HG03095 (cell line): ENCODE measurements around the gene CACNA2D4.

Source experiments
- ATAC-seq: cut with Tn5 transposase; IDR thresholded peaks from one replicate; pipeline ENCODE4 v1.9.1; 2021; ENCODE audit warnings: moderate library complexity; ENCODE audit not compliant: unreplicated experiment

The CACNA2D4 gene

DNA sequence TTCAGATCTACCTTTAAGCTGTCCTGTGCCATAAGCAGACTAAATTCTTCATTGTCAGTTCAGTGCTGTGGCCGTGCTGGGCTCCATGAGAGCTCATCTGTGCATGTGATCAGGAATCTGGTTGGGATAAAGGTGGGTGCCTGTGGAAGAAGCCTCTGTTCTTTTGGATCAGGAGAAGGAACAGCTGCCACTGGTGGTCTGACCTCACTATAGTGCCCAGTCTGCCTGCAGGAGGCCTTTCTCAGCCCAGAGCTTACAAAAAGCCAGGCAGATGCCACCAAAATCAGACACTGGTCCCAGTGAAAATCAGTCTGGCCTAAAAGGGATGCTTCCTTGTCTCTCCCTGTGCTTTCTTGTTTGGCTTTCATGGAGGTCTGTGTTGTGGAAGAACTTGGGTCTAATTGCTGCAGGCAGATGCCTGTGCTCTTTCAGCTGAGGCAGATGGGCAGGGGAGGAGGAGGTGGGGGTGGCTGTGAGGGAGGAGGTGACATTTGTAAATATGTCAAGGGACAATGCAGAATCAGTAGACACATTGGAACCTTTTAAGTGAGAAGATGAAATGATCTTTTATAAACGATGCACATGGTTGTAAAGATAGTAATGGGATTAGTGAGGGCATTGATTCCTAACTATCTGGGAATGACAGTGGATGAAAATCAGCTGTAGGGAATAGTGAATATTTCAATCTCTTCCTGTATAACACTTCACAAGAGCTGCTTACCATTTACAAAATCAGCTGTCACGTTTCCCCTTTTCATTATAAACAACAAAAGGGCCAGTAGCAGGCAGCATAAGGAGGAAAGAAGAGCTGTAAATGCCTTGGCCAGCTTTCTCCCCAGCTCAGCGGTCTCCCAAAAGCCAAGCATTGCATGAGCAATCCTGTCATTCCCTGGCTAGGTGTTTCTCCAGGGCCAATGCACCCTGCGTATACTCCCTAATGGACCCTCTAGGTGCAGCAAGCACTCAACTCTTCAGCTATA lies 44.6 kb downstream of the CACNA2D4 start:
- ATAC-seq = no peak

DNA sequence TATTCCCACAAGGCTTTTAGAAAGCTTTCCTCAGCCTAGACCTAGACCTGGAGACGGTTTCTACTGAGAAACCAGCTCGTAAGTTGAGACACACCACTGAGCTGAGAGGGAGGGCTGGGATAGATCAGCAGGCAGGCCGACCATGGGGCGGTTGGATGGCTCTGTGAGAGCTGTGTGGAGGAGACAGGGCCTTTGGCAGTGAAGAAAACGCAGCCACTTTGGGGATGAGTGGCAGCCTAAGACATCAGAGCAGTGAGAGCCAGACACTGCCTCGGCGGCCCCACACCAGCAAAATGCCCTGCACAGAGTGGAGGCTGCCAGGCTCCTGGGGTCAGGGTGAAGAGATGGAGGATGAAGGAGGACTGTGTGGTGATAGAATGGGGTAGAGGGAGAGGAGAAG lies 46.0 kb downstream of the CACNA2D4 start:
- no peak for ATAC-seq

DNA sequence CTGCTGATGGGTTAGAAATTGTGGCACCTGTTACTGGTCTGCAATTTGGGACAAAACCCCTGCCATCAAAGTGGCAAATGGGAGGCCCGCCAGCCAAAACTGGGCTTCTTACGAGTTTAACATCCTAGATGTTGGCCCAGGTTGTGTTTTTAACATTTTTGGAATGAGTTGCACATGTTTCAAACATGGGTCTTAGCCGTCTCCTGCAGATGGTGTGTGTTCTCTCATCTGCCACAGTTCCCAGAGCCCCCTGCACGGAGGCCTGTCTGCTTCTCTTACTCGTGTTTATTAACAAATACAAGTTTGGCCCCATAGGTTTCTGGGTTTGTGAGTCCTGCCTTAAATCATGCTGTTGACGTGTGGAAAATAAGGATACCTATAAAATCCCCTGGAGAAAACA lies 46.5 kb downstream of the CACNA2D4 start:
- no peak for ATAC-seq

DNA sequence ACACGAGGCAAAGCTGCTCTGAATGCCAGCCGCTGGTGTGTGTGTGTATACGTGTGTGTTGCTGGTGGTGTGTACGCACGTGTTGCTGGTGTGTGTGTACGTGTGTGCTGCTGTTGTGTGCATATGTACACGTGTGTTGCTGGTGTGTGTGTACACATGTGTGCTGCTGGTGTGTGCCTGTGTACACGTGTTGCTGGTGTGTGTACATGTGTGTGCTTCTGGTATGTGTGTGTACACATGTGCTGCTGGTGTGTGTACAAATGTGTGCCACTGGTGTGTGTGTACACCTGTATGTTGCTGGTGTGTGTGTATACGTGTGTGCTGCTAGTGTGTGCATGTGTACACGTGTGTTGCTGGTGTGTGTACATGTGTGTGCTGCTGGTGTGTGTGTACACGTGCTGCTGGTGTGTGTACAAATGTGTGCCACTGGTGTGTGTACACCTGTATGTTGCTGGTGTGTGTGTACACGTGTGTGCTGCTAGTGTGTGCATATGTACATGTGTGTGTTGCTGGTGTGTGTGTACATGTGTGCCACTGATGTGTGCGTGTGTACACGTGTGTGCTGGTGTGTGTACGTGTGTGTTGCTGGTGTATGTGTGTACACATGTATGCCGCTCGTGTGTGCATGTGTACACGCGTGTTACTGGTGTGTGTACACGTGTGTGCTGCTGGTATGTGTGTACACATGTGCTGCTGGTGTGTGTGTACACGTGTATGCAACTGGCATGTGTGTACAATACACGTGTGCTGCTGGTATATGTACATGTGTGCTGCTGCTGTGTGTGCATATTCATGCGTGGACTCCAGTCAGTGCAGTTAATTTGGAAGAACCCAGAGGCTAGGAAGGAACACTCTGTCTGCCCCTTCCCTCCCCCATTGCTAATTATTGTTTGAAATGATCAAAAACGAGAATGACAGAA lies 47.2 kb downstream of the CACNA2D4 start:
- ATAC-seq = no peak

DNA sequence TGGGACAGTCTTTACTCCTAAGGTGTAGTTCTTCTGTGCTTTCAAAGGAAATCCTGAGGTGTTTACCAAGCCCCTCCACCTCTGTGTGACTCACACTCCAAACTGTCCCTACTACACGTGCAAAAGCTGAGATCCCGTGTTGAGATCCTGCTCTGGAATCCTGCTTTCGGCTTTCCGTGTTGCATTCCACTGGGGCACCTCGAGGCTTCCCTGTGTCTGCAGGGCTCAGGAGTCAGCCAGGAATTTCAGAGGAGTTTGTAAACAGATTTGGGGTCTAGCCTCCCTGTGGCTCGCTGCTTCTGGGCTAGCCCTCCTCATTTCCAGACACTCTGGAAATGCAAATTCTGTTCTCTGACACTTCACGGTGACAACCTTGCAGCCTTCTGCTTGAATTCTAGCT lies 48.4 kb downstream of the CACNA2D4 start:
- no peak for ATAC-seq

DNA sequence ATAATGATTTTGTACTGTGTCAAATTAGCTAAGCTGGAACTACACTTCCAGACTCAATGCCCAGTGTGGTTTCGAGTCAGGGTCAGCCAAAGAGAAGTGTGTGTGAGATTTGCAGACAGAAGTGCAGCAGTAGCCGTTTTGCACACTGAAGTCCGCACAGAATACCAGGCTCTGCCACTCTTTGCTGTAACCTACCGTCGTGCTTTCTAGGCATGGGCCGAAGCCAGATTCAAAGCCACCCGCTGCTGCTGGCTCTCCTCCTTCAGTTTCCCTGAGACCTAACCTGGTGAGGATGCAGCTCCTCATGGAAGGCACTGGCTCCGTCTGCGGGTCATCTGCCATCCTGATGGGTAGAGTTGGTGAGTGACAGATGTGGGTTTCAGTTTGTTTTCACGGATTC lies 49.3 kb downstream of the CACNA2D4 start:
- no peak for ATAC-seq

DNA sequence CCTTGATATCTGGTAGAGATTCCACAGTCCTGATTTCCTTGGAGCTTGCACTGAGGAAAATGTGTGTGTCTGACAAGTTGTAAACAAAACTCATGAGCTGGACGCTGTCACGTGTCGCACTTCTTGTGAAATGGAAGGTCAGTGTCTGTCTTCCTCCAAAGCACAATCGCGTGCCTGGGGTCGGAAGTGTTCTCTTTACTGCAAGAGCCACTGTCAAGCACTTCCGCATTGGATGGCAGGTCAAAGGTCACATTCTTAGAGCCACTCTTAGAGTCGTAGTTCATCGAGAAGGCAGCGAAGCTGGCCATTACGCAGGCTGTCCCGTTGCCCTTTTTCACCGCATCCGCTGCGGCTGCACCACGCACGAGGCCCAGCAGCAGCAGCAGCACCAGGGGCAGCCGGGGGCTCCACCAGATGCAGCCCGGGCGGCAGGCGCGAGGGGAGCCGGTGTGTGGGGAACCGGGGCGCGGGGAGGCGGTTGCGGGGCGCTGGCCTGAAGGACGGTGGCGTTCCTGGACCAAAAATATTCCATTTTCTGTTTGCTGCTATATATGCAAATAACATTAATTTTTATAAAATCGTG lies 53.1 kb downstream of the CACNA2D4 start:
- ATAC-seq = no peak

DNA sequence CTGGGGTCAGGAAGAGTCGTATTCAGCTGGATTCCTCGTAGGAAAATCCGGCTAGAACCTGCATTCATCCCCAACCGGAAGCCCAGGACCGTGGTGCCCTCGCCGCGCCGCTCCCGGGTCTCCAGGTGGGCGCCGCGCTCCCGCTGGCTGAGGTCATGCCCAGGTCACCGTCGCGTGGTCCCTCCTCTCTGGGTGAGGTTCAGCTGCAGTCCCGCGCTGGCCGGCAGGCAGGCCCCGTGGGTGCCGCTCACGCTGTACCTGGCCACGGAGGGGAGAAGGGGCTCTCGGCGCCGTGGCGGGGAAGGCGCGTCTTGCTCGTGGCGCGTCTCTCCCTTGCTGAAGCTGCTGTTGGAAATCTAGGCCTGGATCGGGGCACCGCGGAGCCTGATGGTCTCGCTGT lies 53.6 kb downstream of the CACNA2D4 start:
- ATAC-seq = no peak

DNA sequence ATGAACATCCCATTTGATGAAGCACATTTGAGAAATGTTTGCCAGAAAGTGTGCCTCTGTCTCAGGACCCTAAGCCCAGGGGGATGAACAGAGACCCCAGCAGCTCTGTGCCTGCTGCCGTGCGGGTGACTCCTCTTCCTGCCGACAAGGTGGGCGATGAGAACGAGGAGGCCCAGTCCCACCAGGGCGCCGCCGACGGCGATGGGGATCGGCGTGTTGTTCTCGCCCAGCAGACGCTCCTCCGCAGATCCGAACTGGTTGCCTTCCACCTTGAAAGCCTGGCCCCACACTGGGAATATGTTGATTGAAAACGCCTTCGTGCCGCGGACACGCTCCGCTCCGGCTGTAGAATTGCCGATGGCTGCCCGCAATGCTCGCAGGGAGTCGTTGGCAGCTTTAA lies 54.0 kb downstream of the CACNA2D4 start:
- ATAC-seq = no peak

DNA sequence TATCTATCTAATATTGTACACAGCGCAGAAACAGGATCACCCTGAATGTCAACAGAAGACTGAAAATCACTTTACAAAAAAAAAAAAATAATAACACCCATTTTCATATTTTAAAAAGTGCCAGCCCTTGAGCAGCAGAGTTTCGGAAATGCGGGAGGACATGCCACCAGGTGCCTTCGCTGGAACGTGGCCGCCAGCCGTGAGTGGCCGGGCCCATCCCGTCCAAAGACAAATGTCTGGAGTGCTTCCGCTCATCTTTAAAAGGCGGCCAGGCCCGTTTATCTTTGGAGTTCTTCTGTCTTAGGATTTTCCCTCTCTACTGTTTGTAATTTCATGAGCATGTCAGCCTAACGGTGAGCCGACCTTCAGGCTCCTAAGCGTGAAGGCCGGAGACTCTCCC lies 54.6 kb downstream of the CACNA2D4 start:
- ATAC-seq = no peak

DNA sequence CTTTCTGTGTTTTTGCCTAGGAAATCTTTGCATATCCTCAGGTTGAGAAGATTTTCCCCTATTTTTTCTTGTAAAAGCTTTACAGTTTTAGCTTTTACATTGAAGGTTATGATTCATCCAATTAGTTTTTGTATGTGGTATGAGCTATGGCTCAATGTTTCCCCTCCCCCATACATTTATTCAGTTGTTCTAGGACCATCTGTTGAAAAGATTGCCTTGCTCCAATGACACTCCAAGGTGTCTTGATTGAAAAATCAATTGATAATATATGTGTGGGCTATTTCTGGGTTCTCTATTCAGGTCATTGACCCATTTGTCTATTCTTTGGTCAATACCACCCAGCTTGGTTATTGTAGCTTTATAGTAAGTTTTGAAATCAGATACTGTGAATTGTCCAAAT lies 55.5 kb downstream of the CACNA2D4 start:
- no peak for ATAC-seq

DNA sequence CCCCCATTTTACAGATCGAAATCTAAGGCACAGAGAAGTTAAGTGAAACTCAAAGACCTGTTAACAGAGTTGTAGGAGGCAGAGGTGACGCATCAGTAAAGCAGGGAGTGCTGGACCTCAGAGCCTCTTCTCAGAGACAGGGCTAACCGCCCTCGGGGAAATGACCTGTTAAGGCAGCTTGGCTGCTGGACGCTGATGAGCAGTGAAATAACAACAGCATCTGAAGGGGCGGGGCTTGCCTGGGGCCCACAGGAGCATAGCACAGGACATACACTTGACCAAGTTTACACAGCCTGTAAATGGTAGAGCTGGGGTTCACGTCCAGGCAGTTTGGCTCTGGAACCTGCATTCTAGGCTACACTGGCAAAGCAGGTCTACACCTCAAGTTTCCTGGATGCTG lies 58.8 kb downstream of the CACNA2D4 start:
- no peak for ATAC-seq

DNA sequence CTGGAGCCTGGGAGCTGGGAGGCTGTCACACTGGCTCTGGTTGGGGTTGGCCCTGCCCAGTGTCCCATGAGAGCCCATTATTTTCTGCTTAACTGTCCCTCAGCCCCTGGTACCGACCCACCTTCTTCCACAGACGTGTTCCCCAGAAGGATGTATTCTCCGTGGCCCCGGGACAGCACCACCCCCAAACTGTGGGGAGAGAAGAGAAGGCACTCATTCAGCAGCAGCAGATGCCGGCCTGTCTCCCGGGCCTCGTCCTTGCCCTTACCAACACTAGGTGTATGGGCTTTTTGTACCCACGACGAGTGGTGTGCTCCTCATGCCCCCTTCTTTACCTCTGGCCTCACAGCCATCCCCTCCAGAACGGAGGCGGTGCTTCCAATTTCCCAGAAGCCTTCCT lies 60.0 kb downstream of the CACNA2D4 start:
- ATAC-seq = no peak

DNA sequence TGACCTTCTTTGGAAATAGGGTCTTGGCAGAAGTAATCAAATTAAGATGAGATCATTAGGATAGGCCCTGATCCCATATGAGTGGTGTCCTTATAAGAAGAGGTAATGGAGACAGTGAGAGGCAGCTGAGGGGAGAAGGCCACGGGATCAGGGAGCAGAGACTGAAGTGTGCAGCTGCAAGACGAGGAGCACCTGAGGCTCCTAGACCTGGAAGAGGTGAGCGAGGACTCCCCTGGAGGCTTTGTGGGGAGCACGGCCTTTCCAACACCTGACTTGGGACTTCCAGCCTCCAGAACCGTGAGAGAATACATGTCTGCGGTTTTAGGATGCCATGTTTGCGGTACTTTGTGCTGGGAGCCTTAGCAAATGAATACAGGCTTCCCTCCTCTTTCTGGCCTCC lies 60.6 kb downstream of the CACNA2D4 start:
- no peak for ATAC-seq

DNA sequence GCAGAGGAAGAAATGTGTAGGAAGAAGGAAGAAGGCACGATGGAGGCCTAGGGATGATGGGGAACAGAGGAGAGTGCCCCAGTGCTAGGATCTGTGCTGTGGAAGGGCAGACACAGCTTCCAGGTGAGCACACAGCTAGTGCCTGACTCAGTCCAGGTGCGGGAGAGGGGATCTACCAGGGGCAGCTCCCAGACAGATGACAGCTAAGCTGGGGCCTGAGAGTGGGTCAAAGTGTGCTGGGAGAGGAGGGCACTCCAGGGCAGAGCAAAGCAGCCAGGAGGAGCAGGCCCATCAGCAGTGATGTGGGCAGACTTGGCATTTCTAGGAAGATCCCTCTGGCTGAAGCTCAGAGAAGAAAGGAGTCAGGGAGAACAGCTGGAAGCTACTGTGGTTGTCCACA lies 61.4 kb downstream of the CACNA2D4 start:
- ATAC-seq = no peak

DNA sequence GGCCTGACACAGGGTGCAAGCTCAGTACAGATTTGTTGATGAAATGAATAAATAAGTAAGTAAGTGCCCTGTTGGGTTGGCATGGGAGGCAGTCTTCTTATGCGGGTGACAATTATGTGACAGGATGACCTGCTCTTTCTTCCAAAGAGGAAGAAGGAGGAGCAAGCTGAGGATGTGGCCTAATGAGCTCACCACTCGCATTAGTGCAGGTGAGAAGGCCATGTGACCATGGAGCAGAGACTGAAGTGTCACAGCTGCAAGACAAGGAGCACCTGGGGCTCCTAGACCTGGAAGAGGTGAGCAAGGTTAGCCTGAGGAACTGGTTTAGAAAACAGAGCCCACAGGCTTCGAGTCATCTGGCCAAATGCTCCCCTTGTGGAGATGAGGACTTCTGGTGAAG lies 63.2 kb downstream of the CACNA2D4 start:
- no peak for ATAC-seq

DNA sequence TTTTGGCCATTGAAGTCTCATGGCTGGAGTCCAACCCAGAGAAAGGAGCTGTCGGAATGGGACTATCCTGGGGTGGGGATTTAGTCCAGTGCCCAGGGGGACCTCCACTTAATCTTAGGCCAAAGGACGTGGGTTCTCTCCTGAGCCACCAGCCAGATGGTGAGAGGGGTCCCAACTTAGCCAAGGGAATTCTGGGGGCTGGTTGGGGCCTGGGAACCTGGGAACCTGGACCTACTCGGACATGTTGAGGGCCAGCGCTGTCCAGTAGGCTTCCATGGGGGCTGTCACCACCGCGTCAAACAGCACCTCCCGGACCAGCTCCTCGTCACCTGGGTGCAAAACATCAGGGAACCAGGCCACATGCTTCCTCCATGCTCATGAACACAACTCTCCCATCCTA lies 64.7 kb downstream of the CACNA2D4 start:
- no peak for ATAC-seq

DNA sequence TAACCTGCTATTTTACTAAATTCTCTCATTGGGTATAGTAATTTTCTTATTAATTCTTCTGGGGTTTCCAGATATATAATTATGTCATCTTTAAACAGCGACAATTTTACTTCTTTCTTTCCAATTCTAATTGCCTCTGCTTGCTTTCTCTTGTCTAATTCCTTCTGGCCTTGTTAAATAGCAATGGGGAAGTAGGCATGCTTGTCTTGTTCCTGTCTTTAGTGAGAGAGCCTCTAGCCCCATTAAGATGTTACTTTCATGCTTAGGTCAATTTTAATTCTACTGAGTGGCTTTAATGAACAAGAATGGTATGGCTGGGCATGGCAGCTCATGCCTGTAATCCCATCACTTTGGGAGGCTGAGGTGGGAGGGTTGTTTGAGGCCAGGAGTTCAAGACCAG lies 66.4 kb downstream of the CACNA2D4 start:
- ATAC-seq = no peak

DNA sequence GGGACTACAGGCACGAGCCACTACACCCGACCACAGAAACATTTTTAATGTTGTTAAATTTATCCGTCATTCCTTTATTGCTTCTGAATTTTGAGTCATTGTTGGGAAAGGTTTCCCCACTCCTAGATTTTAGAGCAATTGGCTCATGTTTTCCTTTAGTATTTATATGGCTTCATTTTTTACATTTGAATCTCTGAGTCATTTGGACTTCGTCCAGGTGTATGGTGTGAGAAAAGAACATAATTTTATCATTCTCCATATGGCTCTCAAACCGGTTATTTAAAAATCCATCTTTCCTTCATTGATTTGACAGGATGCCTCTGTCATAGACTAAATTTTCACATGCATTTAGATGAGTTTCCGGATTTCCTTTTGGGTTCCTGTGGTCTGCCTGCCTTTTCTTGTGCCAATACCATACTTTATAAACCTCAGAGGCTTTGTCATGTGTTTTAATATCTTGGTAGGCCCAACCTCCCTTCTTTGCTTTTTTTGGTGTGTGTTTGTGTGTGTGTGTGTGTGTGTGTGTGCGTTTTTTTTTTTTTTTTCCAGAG lies 67.2 kb downstream of the CACNA2D4 start:
- no peak for ATAC-seq

DNA sequence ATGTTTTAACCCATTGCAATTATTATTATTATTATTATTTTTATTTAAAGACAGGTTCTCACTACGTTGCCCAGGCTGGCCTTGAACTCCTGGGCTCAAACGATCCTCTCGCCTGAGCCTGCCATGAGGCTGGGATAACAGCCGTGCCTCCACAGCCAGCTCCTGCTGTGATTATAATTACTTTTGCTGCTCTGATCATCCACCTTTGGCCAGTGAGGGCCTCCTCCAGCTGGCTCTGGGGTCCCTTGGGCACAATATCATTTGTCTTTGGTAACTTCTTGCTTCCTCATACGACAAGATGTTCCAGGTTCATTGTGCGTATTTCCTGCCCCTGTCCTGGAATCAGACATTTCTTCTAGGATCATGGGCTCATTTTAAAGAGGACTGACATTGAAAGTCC lies 69.7 kb downstream of the CACNA2D4 start:
- ATAC-seq = no peak

DNA sequence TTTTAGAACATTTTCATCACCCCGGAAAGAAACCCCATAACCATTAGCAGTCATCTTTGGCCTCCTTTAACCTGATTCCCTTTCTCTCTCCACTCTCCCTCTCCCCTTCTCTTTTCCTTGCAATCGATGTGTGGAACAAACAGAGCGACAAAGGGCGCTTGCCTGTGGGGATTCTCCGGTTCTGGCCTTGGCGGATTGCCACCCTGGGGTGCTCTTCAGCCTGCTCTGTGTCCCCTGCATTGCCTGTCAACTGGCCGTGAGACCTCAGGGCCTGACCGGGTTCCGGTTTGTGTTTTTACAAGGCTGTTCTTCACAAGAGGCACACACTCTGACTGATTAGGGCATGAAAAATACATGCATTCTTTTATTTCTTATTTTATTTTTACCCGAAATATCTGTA lies 70.3 kb downstream of the CACNA2D4 start:
- no peak for ATAC-seq
